DMS153 (cell line): ENCODE results near the gene OR5K1.

Source experiments
- DNase-seq: peaks from one replicate; lab custom pipeline; 2025; lab: John Stamatoyannopoulos, UW

Gene OR5K1

GRCh38 chr3:98462901-98463300 is at the start of gene OR5K1:
Gene OR5K1 (plus strand): TSS chr3:98463201. CDS start chr3:98469577, 6,376 bp downstream.
- DNase-seq, result no peak

GRCh38 chr3:98432575-98432974 is 30.4 kb upstream of the OR5K1 start:
- DNase-seq, result no peak

GRCh38 chr3:98433764-98434163 is 29.2 kb upstream of the OR5K1 start:
- no peak for DNase-seq

- DNase-seq, result no peak
Measured at GRCh38 chr3:98434412-98434811, 28.6 kb upstream of the OR5K1 start.

- DNase-seq, result no peak
Measured at GRCh38 chr3:98440283-98440682, 22.7 kb upstream of the OR5K1 start.

GRCh38 chr3:98445949-98446406 is 17.0 kb upstream of the OR5K1 start:
- no peak for DNase-seq

GRCh38 chr3:98449606-98450193 is 13.3 kb upstream of the OR5K1 start:
- DNase-seq, result no peak

- no peak for DNase-seq
Measured at GRCh38 chr3:98450372-98450771, 12.6 kb upstream of the OR5K1 start.

- no peak for DNase-seq
Measured at GRCh38 chr3:98453827-98454226, 9.2 kb upstream of the OR5K1 start.

GRCh38 chr3:98454929-98455328 is 8.1 kb upstream of the OR5K1 start:
- DNase-seq, result no peak

- DNase-seq, result no peak
Measured at GRCh38 chr3:98457543-98457942, 5.5 kb upstream of the OR5K1 start.

GRCh38 chr3:98460220-98460619 is 2.8 kb upstream of the OR5K1 start:
- DNase-seq, result no peak

GRCh38 chr3:98482717-98483482 is 19.9 kb downstream of the OR5K1 start:
- DNase-seq, result no peak

GRCh38 chr3:98483626-98484025 is 20.6 kb downstream of the OR5K1 start:
- no peak for DNase-seq

- no peak for DNase-seq
Measured at GRCh38 chr3:98497381-98497780, 34.4 kb downstream of the OR5K1 start, which contains the start of gene OR5K2. Gene OR5K2 (plus strand): TSS chr3:98497681. CDS start chr3:98497681, 0 bp downstream.

GRCh38 chr3:98500019-98500418 is 37.0 kb downstream of the OR5K1 start:
- DNase-seq, result no peak

- no peak for DNase-seq
Measured at GRCh38 chr3:98501270-98501669, 38.3 kb downstream of the OR5K1 start.

- no peak for DNase-seq
Measured at GRCh38 chr3:98501863-98502576, 39.0 kb downstream of the OR5K1 start.

- no peak for DNase-seq
Measured at GRCh38 chr3:98504539-98504938, 41.5 kb downstream of the OR5K1 start.

GRCh38 chr3:98508582-98508981 is 45.6 kb downstream of the OR5K1 start:
- no peak for DNase-seq

- no peak for DNase-seq
Measured at GRCh38 chr3:98512576-98512975, 49.6 kb downstream of the OR5K1 start.

GRCh38 chr3:98513091-98513511 is 50.1 kb downstream of the OR5K1 start:
- no peak for DNase-seq

- no peak for DNase-seq
Measured at GRCh38 chr3:98513736-98514135, 50.7 kb downstream of the OR5K1 start.
